HG03521 (cell line): ENCODE results near the gene ITPK1.

Source experiments
- ATAC-seq: cut with Tn5 transposase; IDR thresholded peaks from one replicate; pipeline ENCODE4 v1.9.1; 2021; ENCODE audit warnings: mild to moderate bottlenecking, moderate library complexity; ENCODE audit not compliant: unreplicated experiment

Gene ITPK1

DNA sequence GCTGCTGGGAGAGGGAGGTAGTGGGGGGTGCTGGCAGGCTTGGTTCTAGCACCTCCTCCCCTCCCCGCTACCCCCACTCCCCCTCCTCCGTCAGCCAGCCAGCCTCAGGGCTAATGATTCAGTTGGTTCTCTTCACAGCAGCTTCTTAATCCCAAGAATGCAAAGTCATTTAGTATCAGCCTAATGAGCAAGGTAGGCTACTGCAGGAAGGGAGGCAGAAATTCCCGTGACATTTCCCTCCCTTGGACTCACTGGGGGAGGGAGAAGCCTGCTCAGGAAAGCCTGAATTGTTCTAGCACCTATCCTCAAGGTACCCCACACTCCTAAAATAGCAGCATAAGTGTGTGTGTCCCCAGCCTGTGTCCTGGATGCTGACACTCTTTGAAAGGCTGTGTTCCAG, 29.8 kb downstream of the ITPK1 start:
- ATAC-seq = no peak

GRCh38 chr14:93084866-93085857, 30.6 kb downstream of the ITPK1 start:
- no peak for ATAC-seq

DNA sequence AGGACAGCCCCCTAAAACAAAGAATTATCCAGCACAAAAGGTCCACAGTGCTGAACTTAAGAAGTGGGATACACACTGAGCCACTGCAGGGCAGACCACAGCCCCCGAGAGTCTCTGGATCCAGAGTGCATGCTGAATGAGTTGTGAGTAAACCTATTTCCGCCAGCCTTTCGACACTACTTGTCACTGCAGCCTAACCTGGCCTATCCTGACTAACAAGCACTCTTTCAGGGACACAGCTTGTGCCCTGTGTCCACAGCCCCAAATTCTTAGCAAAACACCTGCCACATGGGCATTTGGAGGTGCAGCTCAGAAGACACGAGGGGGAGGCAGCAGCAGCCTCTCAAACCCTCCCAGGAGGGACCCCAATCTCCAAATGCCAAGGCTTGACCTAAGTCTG, 31.3 kb downstream of the ITPK1 start:
- ATAC-seq = no peak

DNA sequence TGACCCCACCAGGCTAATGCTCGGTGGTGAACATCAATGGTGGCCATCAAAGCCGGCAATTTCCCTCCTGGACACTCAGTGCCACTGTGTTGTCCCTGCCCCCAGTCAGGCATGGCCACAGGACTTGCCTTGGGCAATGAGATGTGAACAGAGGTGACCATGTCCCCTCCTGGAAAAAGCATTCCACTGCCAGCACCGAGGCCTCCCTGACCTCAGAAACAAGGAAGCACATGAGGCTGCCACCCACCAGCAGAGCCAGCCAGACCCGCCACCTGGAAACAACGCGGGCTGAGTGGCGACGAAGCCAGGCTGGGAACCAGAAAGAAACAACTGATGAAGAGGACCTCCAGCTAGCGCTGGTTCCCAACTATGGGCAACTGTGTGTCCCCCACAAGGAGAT, 31.8 kb downstream of the ITPK1 start:
- no peak for ATAC-seq

DNA sequence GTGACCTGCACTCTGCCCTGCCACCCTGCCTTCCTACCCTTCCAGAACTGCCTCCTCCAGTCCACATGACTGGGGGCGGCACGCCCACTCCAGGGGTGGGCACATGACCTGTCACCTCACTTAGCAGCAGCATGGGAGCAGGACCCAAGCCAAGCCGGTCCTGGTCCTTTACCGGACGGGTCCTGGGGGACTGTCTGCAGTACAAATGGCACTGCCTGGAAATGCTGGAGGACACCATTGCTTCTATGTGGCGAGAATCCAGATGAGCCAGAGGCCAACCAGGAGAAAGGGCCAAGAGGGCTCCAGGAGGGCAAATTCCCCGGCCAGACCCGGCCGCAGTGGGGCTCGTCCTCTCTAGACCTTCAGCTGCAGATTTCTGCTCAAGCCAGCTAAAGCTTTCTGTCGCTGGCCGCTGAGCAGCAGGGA, 33.1 kb downstream of the ITPK1 start:
- ATAC-seq = no peak

GRCh38 chr14:93081876-93082570, 33.7 kb downstream of the ITPK1 start:
- no peak for ATAC-seq

GRCh38 chr14:93079865-93080403, 35.8 kb downstream of the ITPK1 start:
- no peak for ATAC-seq

DNA sequence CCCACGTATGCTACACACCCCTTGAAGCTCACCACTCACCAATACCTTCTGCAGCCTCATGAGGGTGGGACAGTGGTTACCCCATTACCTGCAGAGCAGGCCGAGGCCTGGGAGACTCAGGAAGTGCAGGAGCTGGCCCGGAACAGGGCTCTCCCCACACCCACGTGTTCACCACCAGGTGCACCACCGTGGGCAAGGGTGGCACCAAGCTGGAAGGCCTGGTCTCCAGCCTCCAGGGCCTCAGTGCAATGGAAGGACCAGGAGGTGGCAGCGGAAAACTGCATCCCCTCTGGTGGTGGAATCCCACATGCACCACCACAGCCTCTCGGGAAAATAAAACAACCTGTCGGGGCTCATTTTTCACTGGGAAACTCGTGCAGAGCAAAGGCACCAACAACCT, 36.4 kb downstream of the ITPK1 start:
- ATAC-seq = no peak

- ATAC-seq = no peak
These were observed 36.9 kb downstream of the ITPK1 start for GRCh38 chr14:93078870-93079269.

- no peak for ATAC-seq
These were observed 39.0 kb downstream of the ITPK1 start for GRCh38 chr14:93076755-93077154.

DNA sequence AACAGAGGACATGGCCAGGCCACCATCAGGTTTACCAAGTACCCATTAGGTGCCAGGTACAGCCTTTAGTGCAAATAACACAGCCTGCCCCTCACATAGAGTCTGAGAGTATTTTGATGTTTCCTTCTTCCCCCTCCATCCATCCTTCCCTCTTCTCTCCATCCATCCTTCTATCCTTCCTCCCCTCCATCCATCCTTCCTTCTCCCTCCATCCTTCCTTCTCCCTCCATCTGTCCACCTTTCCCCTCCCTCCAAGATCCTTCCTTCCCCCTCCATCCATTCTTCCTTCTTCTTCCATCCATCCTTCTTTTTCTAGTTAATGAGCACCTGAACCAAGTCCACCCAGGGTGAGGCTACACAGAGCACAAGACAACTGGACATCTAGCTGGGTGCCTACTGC, 39.8 kb downstream of the ITPK1 start:
- ATAC-seq = no peak

- ATAC-seq = no peak
These were observed 41.6 kb downstream of the ITPK1 start for GRCh38 chr14:93073910-93074769.

- ATAC-seq = no peak
These were observed 42.4 kb downstream of the ITPK1 start for GRCh38 chr14:93073358-93073707.

- no peak for ATAC-seq
These were observed 42.9 kb downstream of the ITPK1 start for GRCh38 chr14:93072659-93073357.

GRCh38 chr14:93068711-93069110, 47.0 kb downstream of the ITPK1 start:
- ATAC-seq = no peak

- ATAC-seq = no peak
These were observed 48.6 kb downstream of the ITPK1 start for GRCh38 chr14:93067088-93067487.

GRCh38 chr14:93065272-93065730, 50.4 kb downstream of the ITPK1 start:
- ATAC-seq = no peak

DNA sequence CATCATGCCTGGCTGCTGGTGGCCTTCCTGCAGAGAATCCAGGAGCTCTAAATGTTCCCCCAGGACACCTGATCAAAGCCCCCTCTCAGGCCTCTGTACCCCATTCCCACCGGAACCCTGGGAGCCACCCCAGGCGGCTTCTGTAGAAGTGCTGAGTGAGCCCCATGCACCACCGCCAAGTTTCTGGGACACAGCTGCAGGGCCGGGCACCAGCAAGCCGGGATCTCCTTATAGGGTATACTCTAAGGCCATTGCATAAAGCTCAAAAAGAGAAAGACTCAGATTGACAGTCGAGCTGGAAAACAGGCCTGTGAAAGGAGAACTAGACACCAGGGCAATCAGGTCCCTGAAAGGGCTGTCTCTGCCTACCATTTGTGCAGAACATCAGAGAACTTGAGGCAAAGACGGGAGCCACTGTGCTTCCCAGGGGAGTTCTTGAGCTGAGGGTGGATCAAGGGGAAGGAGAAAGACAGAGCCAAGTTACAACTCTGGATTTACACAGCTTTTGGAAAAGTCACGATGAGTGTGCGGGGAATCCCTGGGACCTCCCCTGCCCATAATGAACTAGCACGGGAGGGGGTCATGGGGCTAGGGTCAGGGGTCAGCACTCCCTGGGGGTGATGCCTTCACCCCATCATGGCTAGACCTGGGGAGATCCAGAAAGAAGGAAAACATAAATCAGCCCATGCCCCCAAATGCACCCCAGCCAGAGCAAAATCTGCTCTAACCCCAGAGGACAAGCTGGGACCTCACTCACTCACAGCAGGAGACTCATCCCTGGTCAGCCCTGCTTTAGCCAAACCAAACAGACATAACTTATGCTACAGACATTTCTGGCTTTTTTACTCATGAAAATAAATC, 51.1 kb downstream of the ITPK1 start:
- ATAC-seq = no peak

- ATAC-seq = no peak
These were observed 52.3 kb downstream of the ITPK1 start for GRCh38 chr14:93063393-93063792.
